Colonic mucosa (tissue), 4 donors: ENCODE data around the gene ZNHIT1. TPM values are rescaled to one million over a fixed set of nuclear protein-coding genes. Genes with fewer than 3 reads are reported as not detected.

Experiments used
- DNase-seq: peaks from one replicate; pipeline ENCODE4 v3.0.0-alpha.2; 2020
- H3K27ac ChIP-seq: fragments of 200-600 bp; one replicate; pipeline ENCODE4 v1.8.0; 2021
- H3K27me3 ChIP-seq: fragments of 200-600 bp; one replicate; pipeline ENCODE4 v1.8.0; 2021
- H3K36me3 ChIP-seq: fragments of 200-600 bp; one replicate; pipeline ENCODE4 v1.8.0; 2021
- H3K4me1 ChIP-seq: fragments of 200-600 bp; one replicate; pipeline ENCODE4 v1.8.0; 2021; ENCODE audit warnings: mild to moderate bottlenecking
- H3K4me3 ChIP-seq: fragments of 200-600 bp; one replicate; pipeline ENCODE4 v1.8.0; 2021
- H3K9ac ChIP-seq, 2 donors: one replicate each; pipeline ENCODE4 v1.7.0; 2013; ENCODE audit warnings: control low read depth in 2 of 2, low read depth in 2 of 2, low read length in 2 of 2
- H3K9me3 ChIP-seq: fragments of 200-600 bp; one replicate; pipeline ENCODE4 v1.8.0; 2021
- intact Hi-C: fragments of 100-400 bp; cut with DNase I; formaldehyde crosslinking; loops from one replicate; pipeline ENCODE4 v1.14.1; 2022
- total RNA-seq, 2 donors: library from RNA; stranded (reverse); fragmentation: NEBNext Ultra II Directional in 1 of 2; extraction: Animal tissue kit (Norgen Biotek cat#: 25700) in 1 of 2; gene quantifications; one replicate each; pipeline ENCODE4 v1.2.1, GENCODE V29; 2021
- TF ChIP-seq, protein P1 (sequence below): fragments of 200-600 bp; IDR thresholded peaks from one replicate; pipeline ENCODE4 v1.8.0; 2022; ENCODE audit warnings: antibody characterized with exemption, mild to moderate bottlenecking
- donor health status: healthy.
- donor health status: DM: no; HTN: no; CAD: no.
- donor health status: DM: no; HTN: no; CAD: no.

The ZNHIT1 gene
- total RNA-seq, 2 donors from 2014 or later, result 85.7 to 98.1 TPM

- intact Hi-C loops, result no loop called here
These were observed 10.5 kb upstream of the ZNHIT1 start for GRCh38 chr7:101207459-101207858.

GRCh38 chr7:101208794-101209193 lies 9.2 kb upstream of the ZNHIT1 start:
- Histone ChIP-seq H3K9ac (no peak overlapping the region), H3K9me3 (no peaks in the 10 kb centered on the region), H3K36me3 (no peaks in the 10 kb centered on the region), H3K4me3 (no peak overlapping the region), H3K27ac (no peak overlapping the region), H3K27me3 (no peaks in the 10 kb centered on the region), H3K4me1 (no peaks in the 10 kb centered on the region)
- TF ChIP-seq, protein P1, sequence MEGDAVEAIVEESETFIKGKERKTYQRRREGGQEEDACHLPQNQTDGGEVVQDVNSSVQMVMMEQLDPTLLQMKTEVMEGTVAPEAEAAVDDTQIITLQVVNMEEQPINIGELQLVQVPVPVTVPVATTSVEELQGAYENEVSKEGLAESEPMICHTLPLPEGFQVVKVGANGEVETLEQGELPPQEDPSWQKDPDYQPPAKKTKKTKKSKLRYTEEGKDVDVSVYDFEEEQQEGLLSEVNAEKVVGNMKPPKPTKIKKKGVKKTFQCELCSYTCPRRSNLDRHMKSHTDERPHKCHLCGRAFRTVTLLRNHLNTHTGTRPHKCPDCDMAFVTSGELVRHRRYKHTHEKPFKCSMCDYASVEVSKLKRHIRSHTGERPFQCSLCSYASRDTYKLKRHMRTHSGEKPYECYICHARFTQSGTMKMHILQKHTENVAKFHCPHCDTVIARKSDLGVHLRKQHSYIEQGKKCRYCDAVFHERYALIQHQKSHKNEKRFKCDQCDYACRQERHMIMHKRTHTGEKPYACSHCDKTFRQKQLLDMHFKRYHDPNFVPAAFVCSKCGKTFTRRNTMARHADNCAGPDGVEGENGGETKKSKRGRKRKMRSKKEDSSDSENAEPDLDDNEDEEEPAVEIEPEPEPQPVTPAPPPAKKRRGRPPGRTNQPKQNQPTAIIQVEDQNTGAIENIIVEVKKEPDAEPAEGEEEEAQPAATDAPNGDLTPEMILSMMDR, result no peak
- DNase-seq, result no peak
- intact Hi-C loops, result no loop called here

More at GRCh38 chr7:101207459-101207858, 10.5 kb upstream of the ZNHIT1 start:
- H3K27ac ChIP-seq, result no peak overlapping the region
- no peaks in the 10 kb centered on the region for H3K9me3 ChIP-seq
- no peaks in the 10 kb centered on the region for H3K36me3 ChIP-seq
- no peaks in the 10 kb centered on the region for H3K27me3 ChIP-seq
- TF ChIP-seq, protein P1, result no peak
- DNase-seq, result no peak
- no peak overlapping the region for H3K9ac ChIP-seq
- no peaks in the 10 kb centered on the region for H3K4me1 ChIP-seq
- no peak overlapping the region for H3K4me3 ChIP-seq

DNA sequence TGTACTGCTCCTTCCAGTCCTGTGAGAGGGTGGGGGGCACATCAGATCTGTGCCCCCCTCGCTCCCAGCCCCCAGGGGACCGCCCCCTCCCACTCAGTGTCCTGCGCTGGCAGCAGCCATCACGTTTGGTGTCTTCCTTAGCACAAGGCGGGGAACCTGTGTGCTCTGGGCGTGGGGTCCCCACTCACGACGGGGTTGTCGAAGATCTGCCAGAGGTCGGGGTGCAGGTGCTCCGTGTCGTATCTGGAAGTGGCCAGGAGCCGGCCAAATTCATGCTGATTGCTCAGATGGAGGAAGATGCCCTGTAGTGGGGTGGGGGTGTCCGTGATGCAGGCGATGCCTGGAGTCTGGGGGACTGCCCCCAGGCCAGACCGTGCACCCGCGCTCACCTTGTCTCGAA lies 7.8 kb upstream of the ZNHIT1 start:
- Histone ChIP-seq H3K9ac (no peak overlapping the region), H3K9me3 (no peaks in the 10 kb centered on the region), H3K27me3 (no peaks in the 10 kb centered on the region), H3K4me3 (no peak overlapping the region), H3K27ac (no peak overlapping the region), H3K4me1 (no peaks in the 10 kb centered on the region), H3K36me3 (no peaks in the 10 kb centered on the region)
- intact Hi-C loops, result no loop called here
- no peak for DNase-seq
- TF ChIP-seq, protein P1, result no peak

DNA sequence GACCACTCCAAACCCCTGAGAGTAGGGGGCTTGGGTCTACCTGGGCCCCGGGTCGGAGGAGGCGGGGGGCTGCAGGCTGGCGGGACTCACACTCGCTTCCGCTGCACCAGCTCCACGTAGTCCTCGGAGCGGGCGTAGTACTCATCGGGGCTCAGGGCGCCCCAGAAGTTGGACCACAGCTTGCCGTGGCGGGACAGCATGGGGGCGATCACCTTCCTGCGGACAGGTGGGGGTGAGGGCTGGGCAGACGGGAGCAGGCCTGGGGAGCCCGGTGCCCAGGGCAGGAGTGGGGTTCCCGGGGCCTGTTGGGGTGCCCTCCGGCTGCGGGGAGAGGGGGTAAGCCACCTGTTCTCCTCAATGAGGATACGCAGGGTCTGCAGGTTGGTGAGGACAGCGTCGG lies 6.5 kb upstream of the ZNHIT1 start:
- Histone ChIP-seq H3K27ac (no peak overlapping the region), H3K9ac (no peak overlapping the region), H3K4me3 (no peak overlapping the region), H3K27me3 (no peaks in the 10 kb centered on the region), H3K4me1 (peaks cover 5% of the 10 kb centered on the region), H3K36me3 (no peaks in the 10 kb centered on the region), H3K9me3 (no peaks in the 10 kb centered on the region)
- TF ChIP-seq, protein P1, result no peak
- intact Hi-C loops, result no loop called here
- no peak for DNase-seq

DNA sequence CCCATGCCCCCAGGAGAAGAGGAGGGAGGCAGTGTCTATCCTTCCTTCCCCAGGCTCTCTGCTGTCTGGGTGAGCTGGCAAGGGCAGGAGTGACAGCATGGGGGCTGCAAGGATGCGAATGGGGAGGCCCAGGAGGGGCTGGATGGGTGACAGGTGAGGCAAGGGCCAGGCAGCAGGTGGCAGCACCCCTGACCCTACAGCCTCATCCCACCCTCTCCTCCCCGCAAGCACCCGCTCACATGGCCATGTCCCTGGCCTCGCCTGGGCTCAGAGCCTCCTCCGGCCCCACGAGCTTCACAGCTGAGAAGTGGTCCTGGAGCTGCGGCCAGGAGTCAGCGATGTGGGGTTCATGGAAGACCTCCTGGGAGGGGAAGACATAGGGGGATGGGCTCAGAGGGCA lies 6.0 kb upstream of the ZNHIT1 start:
- no peak for DNase-seq
- Histone ChIP-seq H3K27me3 (no peaks in the 10 kb centered on the region), H3K4me1 (peaks cover 5% of the 10 kb centered on the region), H3K9ac (no peak overlapping the region), H3K27ac (no peak overlapping the region), H3K4me3 (no peak overlapping the region), H3K36me3 (no peaks in the 10 kb centered on the region), H3K9me3 (no peaks in the 10 kb centered on the region)
- intact Hi-C loops, result no loop called here
- TF ChIP-seq, protein P1, result no peak
